ENCODE measurements around the gene SLC10A1. TPM values are rescaled to one million over a fixed set of nuclear protein-coding genes. Genes with fewer than 3 reads are reported as not detected.

The SLC10A1 gene
- total RNA-seq, 2 experiments from 2014 or later: not detected

GRCh38 chr14:69828354-69828753, 31.3 kb upstream of the SLC10A1 start:
- Histone ChIP-seq H3K36me3 (ENCODE audit: insufficient read depth, low read length) (no peaks in the 10 kb centered on the region), H2AFZ (ENCODE audit: low read length) (no peak overlapping the region), H3K79me2 (ENCODE audit: insufficient read depth, low read depth, low read length) (no peaks in the 10 kb centered on the region), H3K4me2 (ENCODE audit: low read length) (no peak overlapping the region), H4K20me1 (ENCODE audit: insufficient read depth, low read length) (no peaks in the 10 kb centered on the region), H3K9me3 (ENCODE audit: low read length) (no peaks in the 10 kb centered on the region), H3K4me3 (ENCODE audit: low read depth, low read length, poor library complexity, severe bottlenecking) (no peak overlapping the region), H3K9me2 (ENCODE audit: insufficient read depth, low read length) (no peaks in the 10 kb centered on the region), H3K4me1 (ENCODE audit: insufficient read depth, low read length, poor library complexity, severe bottlenecking) (no peaks in the 10 kb centered on the region), H3K27ac (ENCODE audit: low read depth, low read length, poor library complexity, severe bottlenecking) (no peak overlapping the region)
- CTCF ChIA-PET (ENCODE audit: unreplicated experiment): no interaction called here
- intact Hi-C loops (cut with micrococcal nuclease; ENCODE audit: unreplicated experiment): no loop called here
- DNase-seq (ENCODE audit: low spot score): no peak
- POLR2A ChIA-PET: no interaction called here
- BruUV-seq (replicated peaks): no TSS peak
- TF ChIP-seq, protein P1, sequence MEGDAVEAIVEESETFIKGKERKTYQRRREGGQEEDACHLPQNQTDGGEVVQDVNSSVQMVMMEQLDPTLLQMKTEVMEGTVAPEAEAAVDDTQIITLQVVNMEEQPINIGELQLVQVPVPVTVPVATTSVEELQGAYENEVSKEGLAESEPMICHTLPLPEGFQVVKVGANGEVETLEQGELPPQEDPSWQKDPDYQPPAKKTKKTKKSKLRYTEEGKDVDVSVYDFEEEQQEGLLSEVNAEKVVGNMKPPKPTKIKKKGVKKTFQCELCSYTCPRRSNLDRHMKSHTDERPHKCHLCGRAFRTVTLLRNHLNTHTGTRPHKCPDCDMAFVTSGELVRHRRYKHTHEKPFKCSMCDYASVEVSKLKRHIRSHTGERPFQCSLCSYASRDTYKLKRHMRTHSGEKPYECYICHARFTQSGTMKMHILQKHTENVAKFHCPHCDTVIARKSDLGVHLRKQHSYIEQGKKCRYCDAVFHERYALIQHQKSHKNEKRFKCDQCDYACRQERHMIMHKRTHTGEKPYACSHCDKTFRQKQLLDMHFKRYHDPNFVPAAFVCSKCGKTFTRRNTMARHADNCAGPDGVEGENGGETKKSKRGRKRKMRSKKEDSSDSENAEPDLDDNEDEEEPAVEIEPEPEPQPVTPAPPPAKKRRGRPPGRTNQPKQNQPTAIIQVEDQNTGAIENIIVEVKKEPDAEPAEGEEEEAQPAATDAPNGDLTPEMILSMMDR (conservative IDR thresholded peaks at IDR 0.05; ENCODE audit: low read length): no peak
- no peak for TF ChIP-seq EZH2phosphoT487 (IDR thresholded peaks at IDR 0.05; ENCODE audit: borderline replicate concordance, low read depth, low read length)

- TF ChIP-seq EZH2phosphoT487 (IDR thresholded peaks at IDR 0.05; ENCODE audit: borderline replicate concordance, low read depth, low read length): no peak
- TF ChIP-seq, protein P1 (conservative IDR thresholded peaks at IDR 0.05; ENCODE audit: low read length): no peak
- Histone ChIP-seq H4K20me1 (ENCODE audit: insufficient read depth, low read length) (no peaks in the 10 kb centered on the region), H3K36me3 (ENCODE audit: insufficient read depth, low read length) (no peaks in the 10 kb centered on the region), H3K4me1 (ENCODE audit: insufficient read depth, low read length, poor library complexity, severe bottlenecking) (no peaks in the 10 kb centered on the region), H3K4me2 (ENCODE audit: low read length) (no peak overlapping the region), H3K27ac (ENCODE audit: low read depth, low read length, poor library complexity, severe bottlenecking) (no peak overlapping the region), H3K9me3 (ENCODE audit: low read length) (no peaks in the 10 kb centered on the region), H3K9me2 (ENCODE audit: insufficient read depth, low read length) (no peaks in the 10 kb centered on the region), H3K4me3 (ENCODE audit: low read depth, low read length, poor library complexity, severe bottlenecking) (no peak overlapping the region), H3K79me2 (ENCODE audit: insufficient read depth, low read depth, low read length) (no peaks in the 10 kb centered on the region), H2AFZ (ENCODE audit: low read length) (no peak overlapping the region)
- ChIA-PET POLR2A (no interaction called here), CTCF (ENCODE audit: unreplicated experiment) (no interaction called here)
- intact Hi-C loops (cut with micrococcal nuclease; ENCODE audit: unreplicated experiment): no loop called here
- DNase-seq (ENCODE audit: low spot score): no peak
- no TSS peak for BruUV-seq (replicated peaks)
Observed at GRCh38 chr14:69827560-69827959, 30.5 kb upstream of the SLC10A1 start.

DNA sequence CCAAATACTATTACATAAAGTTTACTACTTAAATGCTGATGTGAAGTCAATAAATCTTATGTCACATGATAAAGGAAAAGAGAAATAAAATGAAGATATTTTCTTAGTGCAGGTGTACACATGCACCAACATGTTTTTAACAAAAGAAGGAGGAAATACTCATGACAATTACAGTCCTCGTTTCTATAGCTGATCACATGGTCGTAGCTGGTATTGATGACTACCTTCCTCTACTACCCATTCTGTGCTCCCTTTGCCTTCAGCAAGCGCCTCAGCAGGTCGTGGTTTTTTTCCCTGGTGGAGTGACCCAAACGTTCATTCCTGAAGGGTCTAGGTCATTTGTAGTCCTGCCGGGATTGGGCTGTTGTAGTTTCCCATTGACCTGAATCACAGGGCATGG, 25.4 kb upstream of the SLC10A1 start:
- BruUV-seq (replicated peaks): no TSS peak
- CTCF ChIA-PET (ENCODE audit: unreplicated experiment): no interaction called here

More for the DNA sequence above, 25.4 kb upstream of the SLC10A1 start:
- DNase-seq (ENCODE audit: low spot score): no peak
- TF ChIP-seq EZH2phosphoT487 (IDR thresholded peaks at IDR 0.05; ENCODE audit: borderline replicate concordance, low read depth, low read length): no peak
- Histone ChIP-seq H2AFZ (ENCODE audit: low read length) (no peak overlapping the region), H3K4me1 (ENCODE audit: insufficient read depth, low read length, poor library complexity, severe bottlenecking) (no peaks in the 10 kb centered on the region), H3K4me2 (ENCODE audit: low read length) (no peak overlapping the region), H3K9me3 (ENCODE audit: low read length) (no peaks in the 10 kb centered on the region), H3K79me2 (ENCODE audit: insufficient read depth, low read depth, low read length) (no peaks in the 10 kb centered on the region), H3K9me2 (ENCODE audit: insufficient read depth, low read length) (no peaks in the 10 kb centered on the region), H3K27ac (ENCODE audit: low read depth, low read length, poor library complexity, severe bottlenecking) (no peak overlapping the region), H4K20me1 (ENCODE audit: insufficient read depth, low read length) (no peaks in the 10 kb centered on the region), H3K4me3 (ENCODE audit: low read depth, low read length, poor library complexity, severe bottlenecking) (no peak overlapping the region), H3K36me3 (ENCODE audit: insufficient read depth, low read length) (no peaks in the 10 kb centered on the region)
- POLR2A ChIA-PET: no interaction called here
- intact Hi-C loops (cut with micrococcal nuclease; ENCODE audit: unreplicated experiment): no loop called here

Measured in OCI-LY7 (cell line).